GM23338 (cell line): ENCODE measurements around the gene PIM3. TPM values are rescaled to one million over a fixed set of nuclear protein-coding genes. Genes with fewer than 3 reads are reported as not detected.

Source experiments
- ATAC-seq: fragments of 200-7000 bp; cut with Tn5 transposase; 3 replicates; pipeline ENCODE4 v1.9.1; 2020
- DNase-seq: peaks from one replicate; pipeline ENCODE4 v3.0.0-alpha.2; 2015; ENCODE audit warnings: low spot score
- H2AFZ ChIP-seq: fragments of 200-600 bp; sonication (generic); 2 replicates; pipeline ENCODE4 v1.8.0; 2016; ENCODE audit warnings: antibody characterized with exemption, mild to moderate bottlenecking, moderate library complexity
- H3F3A ChIP-seq: fragments of 200-600 bp; sonication (generic); replicated peaks from 2 replicates; pipeline ENCODE4 v1.8.0; 2017; ENCODE audit warnings: antibody characterized with exemption, mixed run types, low read depth
- H3K27ac ChIP-seq: fragments of 200-600 bp; sonication (generic); 2 replicates; pipeline ENCODE4 v1.6.1; 2016; ENCODE audit warnings: low read depth
- H3K27me3 ChIP-seq: fragments of 200-600 bp; sonication (generic); 2 replicates; pipeline ENCODE4 v1.8.0; 2016; ENCODE audit warnings: mild to moderate bottlenecking, mixed run types, moderate library complexity; ENCODE audit not compliant: insufficient read depth
- H3K36me3 ChIP-seq: fragments of 200-600 bp; sonication (generic); 2 replicates; pipeline ENCODE4 v1.8.0; 2016; ENCODE audit warnings: mild to moderate bottlenecking; ENCODE audit not compliant: insufficient read depth
- H3K4me1 ChIP-seq: fragments of 200-600 bp; sonication (generic); 2 replicates; pipeline ENCODE4 v1.8.0; 2016; ENCODE audit warnings: mild to moderate bottlenecking, moderate library complexity; ENCODE audit not compliant: insufficient read depth
- H3K4me2 ChIP-seq: fragments of 200-600 bp; sonication (generic); 2 replicates; pipeline ENCODE4 v1.7.1; 2017; ENCODE audit warnings: mixed run types
- H3K4me3 ChIP-seq: fragments of 200-600 bp; sonication (generic); 2 replicates; pipeline ENCODE4 v1.6.1; 2016; ENCODE audit warnings: mixed run types
- H3K79me2 ChIP-seq: fragments of 200-600 bp; sonication (generic); replicated peaks from 2 replicates; pipeline ENCODE4 v1.8.0; 2017; ENCODE audit warnings: mild to moderate bottlenecking; ENCODE audit not compliant: insufficient read depth
- H3K9me2 ChIP-seq: fragments of 200-600 bp; sonication (generic); 2 replicates; pipeline ENCODE4 v1.8.0; 2017; ENCODE audit not compliant: insufficient read depth
- H4K20me1 ChIP-seq: fragments of 200-600 bp; sonication (generic); replicated peaks from 2 replicates; pipeline ENCODE4 v1.8.0; 2017; ENCODE audit warnings: mild to moderate bottlenecking; ENCODE audit not compliant: insufficient read depth
- H3K27ac Mint-ChIP-seq: 2 replicates; pipeline ENCODE4 v1.8.0; 2020; ENCODE audit warnings: inconsistent platforms, mild to moderate bottlenecking, moderate library complexity, mixed read lengths
- H3K27me3 Mint-ChIP-seq: 3 replicates; pipeline ENCODE4 v1.8.0; 2022; ENCODE audit warnings: low read depth, mild to moderate bottlenecking, moderate library complexity, mixed read lengths, inconsistent platforms; ENCODE audit not compliant: insufficient read depth, poor library complexity
- H3K36me3 Mint-ChIP-seq: 3 replicates; pipeline ENCODE4 v1.8.0; 2021; ENCODE audit warnings: low read depth, mild to moderate bottlenecking, inconsistent platforms, moderate library complexity, mixed read lengths
- H3K4me1 Mint-ChIP-seq: 3 replicates; pipeline ENCODE4 v1.8.0; 2020; ENCODE audit warnings: mild to moderate bottlenecking, inconsistent platforms, mixed read lengths
- H3K4me3 Mint-ChIP-seq: 3 replicates; pipeline ENCODE4 v1.8.0; 2021; ENCODE audit warnings: moderate library complexity, mild to moderate bottlenecking, inconsistent platforms, mixed read lengths
- H3K9me3 Mint-ChIP-seq: 3 replicates; pipeline ENCODE4 v1.8.0; 2020; ENCODE audit warnings: moderate library complexity, mild to moderate bottlenecking, inconsistent platforms, mixed read lengths
- CREB1 ChIP-seq: fragments of 250-450 bp; sonication (Bioruptor Pico); IDR thresholded peaks from 2 replicates; pipeline ENCODE4 v1.5.0; 2020; ENCODE audit warnings: low read depth, mild to moderate bottlenecking, moderate library complexity
- CTCF ChIP-seq, 2 experiments: fragments of 200-600 bp in 1 of 2; sonication (generic) in 1 of 2; conservative IDR thresholded peaks; 2 replicates each; pipeline versions ENCODE4 v1.5.1 to v1.6.1; 2016 to 2017; ENCODE audit warnings: antibody characterized with exemption in 2 of 2, low read depth in 2 of 2, mild to moderate bottlenecking in 2 of 2, moderate library complexity in 1 of 2
- ETS1 ChIP-seq: IDR thresholded peaks from 2 replicates; pipeline ENCODE4 v1.6.1; 2016; ENCODE audit warnings: antibody characterized with exemption
- EZH2 ChIP-seq: fragments of 200-600 bp; sonication (generic); IDR thresholded peaks from one replicate; pipeline ENCODE4 v1.8.0; 2017; ENCODE audit warnings: antibody characterized with exemption, mild to moderate bottlenecking, low read depth; ENCODE audit not compliant: unreplicated experiment
- EZH2phosphoT487 ChIP-seq: fragments of 200-600 bp; sonication (generic); IDR thresholded peaks from one replicate; pipeline ENCODE4 v1.8.1; 2018; ENCODE audit warnings: antibody characterized with exemption; ENCODE audit not compliant: unreplicated experiment
- JUNB ChIP-seq: IDR thresholded peaks from one replicate; pipeline ENCODE4 v1.6.1; 2016; ENCODE audit warnings: antibody characterized with exemption; ENCODE audit not compliant: unreplicated experiment
- NANOG ChIP-seq: IDR thresholded peaks from 2 replicates; pipeline ENCODE4 v1.6.1; 2016; ENCODE audit warnings: antibody characterized with exemption, borderline replicate concordance
- POLR2AphosphoS5 ChIP-seq: IDR thresholded peaks from 2 replicates; pipeline ENCODE4 v1.6.1; 2016; ENCODE audit warnings: antibody characterized with exemption, low read depth
- ZNF462 ChIP-seq: fragments of 250-450 bp; sonication (Bioruptor Pico); IDR thresholded peaks from 2 replicates; pipeline ENCODE4 v1.5.0; 2020; ENCODE audit warnings: mild to moderate bottlenecking, moderate library complexity
- polyA plus RNA-seq: library from polyadenylated mRNA; unstranded; fragments of >200 nt; fragmentation: Nextera tagmentation; extraction: Ambion mirVana; gene quantifications from 2 replicates; pipeline ENCODE4 v1.2.1, GENCODE V29; 2016
- total RNA-seq: library from RNA; depleted of rRNA; stranded (reverse); fragments of >200 nt; shearing (Covaris generic); gene quantifications from 2 replicates; pipeline ENCODE4 v1.2.3, GENCODE V29; 2014
- TF ChIP-seq, protein P1 (sequence below): IDR thresholded peaks from one replicate; pipeline ENCODE4 v1.6.1; 2018; ENCODE audit warnings: antibody characterized with exemption; ENCODE audit not compliant: unreplicated experiment

PIM3 gene
- total and polyA plus RNA-seq, 2 experiments from 2014 or later, result 17.7 to 37.3 TPM

DNA sequence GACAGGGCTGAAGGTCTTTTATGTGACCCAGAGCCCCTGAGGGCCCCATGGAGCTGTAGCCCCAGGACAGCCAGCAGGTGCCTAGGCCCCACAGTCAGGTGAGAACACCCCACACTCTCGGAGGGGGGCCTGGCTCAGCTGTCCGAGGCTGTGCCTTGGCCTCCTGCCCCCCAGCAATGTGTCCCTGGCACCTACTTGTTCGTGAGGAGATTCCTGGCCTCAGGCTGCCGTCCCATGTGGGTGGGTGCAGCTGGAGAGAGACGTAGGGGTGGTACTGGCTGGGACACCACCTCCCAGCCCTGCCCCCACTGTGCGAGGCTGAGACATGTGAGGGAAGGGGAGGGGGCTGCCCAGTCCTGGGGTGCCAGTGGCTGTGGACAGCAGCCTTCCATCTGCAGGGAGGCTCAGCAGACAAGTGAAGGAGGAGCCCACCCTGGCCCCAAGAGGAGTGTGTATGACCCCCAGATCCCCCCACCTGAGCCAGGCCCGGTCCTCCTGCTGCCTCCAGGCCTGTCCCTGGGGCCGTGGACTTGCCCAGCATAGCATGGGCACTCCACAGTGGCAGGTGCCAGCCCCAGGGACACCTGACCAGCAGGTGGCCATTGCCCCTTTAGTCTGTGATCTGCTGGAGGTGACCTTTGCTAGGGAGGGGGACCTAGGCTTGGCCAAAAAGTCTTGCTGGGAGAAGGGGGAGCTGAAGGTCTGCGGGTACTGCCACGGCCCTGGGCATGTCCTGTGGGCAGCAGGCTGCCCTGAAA is 35.0 kb downstream of the PIM3 start (continued):
- TF ChIP-seq CTCF (conservative IDR thresholded peaks at IDR 0.05; ENCODE audit: low read depth in 2 of 2), result no peak
- no peak for TF ChIP-seq CREB1 (CRISPR knock-in tag)
- TF ChIP-seq JUNB, result no peak
- no peak for TF ChIP-seq NANOG

DNA sequence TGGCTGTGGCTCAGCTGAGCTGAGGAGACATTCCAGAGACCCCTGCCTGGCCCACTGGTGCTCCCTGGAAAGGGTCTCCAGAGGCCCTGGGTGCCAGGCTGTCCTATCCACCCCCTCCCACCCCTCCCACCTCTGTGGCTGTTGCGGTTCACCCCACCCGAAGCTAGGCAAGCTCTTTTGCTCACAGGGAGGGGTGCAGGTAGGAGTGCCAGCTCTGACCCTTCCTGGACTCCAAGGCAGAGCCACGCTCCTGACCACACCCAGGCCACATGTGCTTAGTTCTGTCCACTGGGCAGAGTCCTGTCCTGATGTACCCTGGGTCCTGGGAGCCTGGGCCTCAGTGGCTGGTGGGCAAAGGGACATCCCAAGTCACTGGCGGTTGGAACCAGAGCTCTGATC is 35.5 kb downstream of the PIM3 start:
- Histone ChIP-seq H3K9me2 (no peaks in the 10 kb centered on the region), H4K20me1 (no peaks in the 10 kb centered on the region), H3F3A (0 out of 2 replicates have a peak, but pooled peaks cover 3% of the 10 kb centered on the region), H2AFZ (no peak overlapping the region), H3K4me2 (no peak overlapping the region), H3K4me1 (no peaks in the 10 kb centered on the region; the same call in 1 of the 2 replicates), H3K4me3 (no peak overlapping the region), H3K27ac (no peak overlapping the region), H3K36me3 (no peaks in the 10 kb centered on the region), H3K27me3 (peaks cover 15% of the 10 kb centered on the region), H3K79me2 (no peaks in the 10 kb centered on the region)
- no peaks in the 10 kb centered on the region; the same call in 2 of the 3 replicates for H3K36me3 Mint-ChIP-seq
- DNase-seq (no peak), ATAC-seq (no peak)
- peaks cover 6% of the 10 kb centered on the region; the same call in 2 of the 3 replicates for H3K9me3 Mint-ChIP-seq
- peaks cover 24% of the 10 kb centered on the region for H3K27me3 Mint-ChIP-seq
- H3K27ac Mint-ChIP-seq, result no peak overlapping the region
- no peak overlapping the region for H3K4me3 Mint-ChIP-seq
- peaks cover 13% of the 10 kb centered on the region for H3K4me1 Mint-ChIP-seq
- TF ChIP-seq JUNB (no peak), EZH2phosphoT487 (no peak), ZNF462 (CRISPR knock-in tag) (no peak), EZH2 (no peak), ETS1 (no peak), POLR2AphosphoS5 (no peak), NANOG (no peak)
- TF ChIP-seq, protein P1, sequence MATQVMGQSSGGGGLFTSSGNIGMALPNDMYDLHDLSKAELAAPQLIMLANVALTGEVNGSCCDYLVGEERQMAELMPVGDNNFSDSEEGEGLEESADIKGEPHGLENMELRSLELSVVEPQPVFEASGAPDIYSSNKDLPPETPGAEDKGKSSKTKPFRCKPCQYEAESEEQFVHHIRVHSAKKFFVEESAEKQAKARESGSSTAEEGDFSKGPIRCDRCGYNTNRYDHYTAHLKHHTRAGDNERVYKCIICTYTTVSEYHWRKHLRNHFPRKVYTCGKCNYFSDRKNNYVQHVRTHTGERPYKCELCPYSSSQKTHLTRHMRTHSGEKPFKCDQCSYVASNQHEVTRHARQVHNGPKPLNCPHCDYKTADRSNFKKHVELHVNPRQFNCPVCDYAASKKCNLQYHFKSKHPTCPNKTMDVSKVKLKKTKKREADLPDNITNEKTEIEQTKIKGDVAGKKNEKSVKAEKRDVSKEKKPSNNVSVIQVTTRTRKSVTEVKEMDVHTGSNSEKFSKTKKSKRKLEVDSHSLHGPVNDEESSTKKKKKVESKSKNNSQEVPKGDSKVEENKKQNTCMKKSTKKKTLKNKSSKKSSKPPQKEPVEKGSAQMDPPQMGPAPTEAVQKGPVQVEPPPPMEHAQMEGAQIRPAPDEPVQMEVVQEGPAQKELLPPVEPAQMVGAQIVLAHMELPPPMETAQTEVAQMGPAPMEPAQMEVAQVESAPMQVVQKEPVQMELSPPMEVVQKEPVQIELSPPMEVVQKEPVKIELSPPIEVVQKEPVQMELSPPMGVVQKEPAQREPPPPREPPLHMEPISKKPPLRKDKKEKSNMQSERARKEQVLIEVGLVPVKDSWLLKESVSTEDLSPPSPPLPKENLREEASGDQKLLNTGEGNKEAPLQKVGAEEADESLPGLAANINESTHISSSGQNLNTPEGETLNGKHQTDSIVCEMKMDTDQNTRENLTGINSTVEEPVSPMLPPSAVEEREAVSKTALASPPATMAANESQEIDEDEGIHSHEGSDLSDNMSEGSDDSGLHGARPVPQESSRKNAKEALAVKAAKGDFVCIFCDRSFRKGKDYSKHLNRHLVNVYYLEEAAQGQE, result no peak
